ENCODE measurements around the gene PLK5.

DNA sequence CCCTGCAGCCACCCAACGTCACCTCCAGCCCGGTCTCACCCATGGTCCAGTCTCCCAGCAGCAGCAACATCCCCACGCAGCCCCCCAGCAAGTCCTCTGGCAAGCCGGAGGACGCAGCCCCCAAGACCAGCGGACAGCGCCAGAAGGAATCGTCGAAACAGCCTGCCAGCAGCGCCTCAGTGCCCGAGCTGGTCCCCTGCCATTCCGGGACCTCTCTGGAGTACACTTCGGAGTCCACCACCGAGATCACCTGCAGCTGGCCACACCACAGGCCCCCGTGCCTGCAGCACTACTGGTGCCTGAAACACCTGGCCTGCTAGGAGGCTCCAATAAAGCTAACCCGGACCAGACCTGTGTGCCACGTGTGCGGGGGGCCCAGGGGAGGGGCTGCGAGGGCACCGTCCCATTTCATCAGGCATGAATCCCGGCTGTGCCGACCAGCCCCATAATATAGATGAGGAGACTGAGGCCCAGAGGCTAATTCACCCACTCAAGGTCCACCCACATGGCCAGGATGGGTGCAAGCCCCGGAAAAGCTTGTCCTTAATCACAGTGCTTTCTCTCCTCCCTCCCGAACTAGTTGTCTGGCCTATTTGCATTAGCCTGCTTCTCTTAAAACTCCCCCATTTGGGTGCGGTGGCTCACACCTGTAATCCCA, 26.2 kb upstream of the PLK5 start:
- TF ChIP-seq ZFP30 (CRISPR knock-in tag; IDR thresholded peaks at IDR 0.05) (no peak), OSR1 (CRISPR knock-in tag; IDR thresholded peaks at IDR 0.05) (no peak), ZNF70 (CRISPR knock-in tag; IDR thresholded peaks at IDR 0.05) (no peak), ZC3H10 (CRISPR knock-in tag; IDR thresholded peaks at IDR 0.05) (no peak), BACH2 (CRISPR knock-in tag; IDR thresholded peaks at IDR 0.05; ENCODE audit: borderline replicate concordance) (no peak), ZNF565 (CRISPR knock-in tag; conservative IDR thresholded peaks at IDR 0.05; ENCODE audit: low read depth) (no peak), ZFP3 (CRISPR knock-in tag; IDR thresholded peaks at IDR 0.05) (no peak), ZNF8 (CRISPR knock-in tag; IDR thresholded peaks at IDR 0.05) (no peak), TOX (CRISPR knock-in tag; IDR thresholded peaks at IDR 0.05; ENCODE audit: borderline replicate concordance) (no peak), GLIS3 (CRISPR knock-in tag; IDR thresholded peaks at IDR 0.05) (no peak), RARB (CRISPR knock-in tag; IDR thresholded peaks at IDR 0.05) (no peak)
- TF ChIP-seq, protein P1, sequence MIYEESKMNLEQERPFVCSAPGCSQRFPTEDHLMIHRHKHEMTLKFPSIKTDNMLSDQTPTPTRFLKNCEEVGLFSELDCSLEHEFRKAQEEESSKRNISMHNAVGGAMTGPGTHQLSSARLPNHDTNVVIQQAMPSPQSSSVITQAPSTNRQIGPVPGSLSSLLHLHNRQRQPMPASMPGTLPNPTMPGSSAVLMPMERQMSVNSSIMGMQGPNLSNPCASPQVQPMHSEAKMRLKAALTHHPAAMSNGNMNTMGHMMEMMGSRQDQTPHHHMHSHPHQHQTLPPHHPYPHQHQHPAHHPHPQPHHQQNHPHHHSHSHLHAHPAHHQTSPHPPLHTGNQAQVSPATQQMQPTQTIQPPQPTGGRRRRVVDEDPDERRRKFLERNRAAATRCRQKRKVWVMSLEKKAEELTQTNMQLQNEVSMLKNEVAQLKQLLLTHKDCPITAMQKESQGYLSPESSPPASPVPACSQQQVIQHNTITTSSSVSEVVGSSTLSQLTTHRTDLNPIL (CRISPR knock-in tag; IDR thresholded peaks at IDR 0.05; ENCODE audit: low read depth) = no peak
- TF ChIP-seq, protein P2, sequence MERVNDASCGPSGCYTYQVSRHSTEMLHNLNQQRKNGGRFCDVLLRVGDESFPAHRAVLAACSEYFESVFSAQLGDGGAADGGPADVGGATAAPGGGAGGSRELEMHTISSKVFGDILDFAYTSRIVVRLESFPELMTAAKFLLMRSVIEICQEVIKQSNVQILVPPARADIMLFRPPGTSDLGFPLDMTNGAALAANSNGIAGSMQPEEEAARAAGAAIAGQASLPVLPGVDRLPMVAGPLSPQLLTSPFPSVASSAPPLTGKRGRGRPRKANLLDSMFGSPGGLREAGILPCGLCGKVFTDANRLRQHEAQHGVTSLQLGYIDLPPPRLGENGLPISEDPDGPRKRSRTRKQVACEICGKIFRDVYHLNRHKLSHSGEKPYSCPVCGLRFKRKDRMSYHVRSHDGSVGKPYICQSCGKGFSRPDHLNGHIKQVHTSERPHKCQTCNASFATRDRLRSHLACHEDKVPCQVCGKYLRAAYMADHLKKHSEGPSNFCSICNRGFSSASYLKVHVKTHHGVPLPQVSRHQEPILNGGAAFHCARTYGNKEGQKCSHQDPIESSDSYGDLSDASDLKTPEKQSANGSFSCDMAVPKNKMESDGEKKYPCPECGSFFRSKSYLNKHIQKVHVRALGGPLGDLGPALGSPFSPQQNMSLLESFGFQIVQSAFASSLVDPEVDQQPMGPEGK (CRISPR knock-in tag; IDR thresholded peaks at IDR 0.05; ENCODE audit: borderline replicate concordance) = no peak

All from SK-N-SH treated with all-trans-retinoic acid at 6 μM for 48 hours (cell line).